BJ (cell line): Measurements from ENCODE around the gene ST3GAL4. TPM values are rescaled to one million over a fixed set of nuclear protein-coding genes. Genes with fewer than 3 reads are reported as not detected.
A peak's percentile ranks its signal among the peaks of the same experiment; 100 is the strongest.

Source experiments
- CTCF ChIA-PET: fragments of 350-600 bp; formaldehyde crosslinking; extraction: SDS; loops from one replicate; lab custom pipeline; 2021; ENCODE audit warnings: antibody characterized with exemption, inconsistent platforms; lab: Yijun Ruan, JAX
- POLR2A ChIA-PET: fragments of 300-600 bp; sonication (Branson Sonifier 250); formaldehyde crosslinking; extraction: SDS; loops from one replicate; lab custom pipeline; 2021; ENCODE audit warnings: antibody characterized with exemption; lab: Charles Lee
- DNase-seq: peaks from one replicate; pipeline ENCODE4 v3.0.0-alpha.2; 2011; ENCODE audit warnings: low read depth
- H3K27me3 ChIP-seq: 2 replicates; pipeline ENCODE4 v1.6.0; 2011; ENCODE audit warnings: low read length; ENCODE audit not compliant: control insufficient read depth, insufficient read depth
- H3K36me3 ChIP-seq: 2 replicates; pipeline ENCODE4 v1.5.1; 2011; ENCODE audit warnings: low read length; ENCODE audit not compliant: control insufficient read depth, insufficient read depth
- H3K4me3 ChIP-seq: 2 replicates; pipeline ENCODE4 v1.5.1; 2011; ENCODE audit warnings: low read depth, mild to moderate bottlenecking, control low read depth, low read length
- CTCF ChIP-seq: IDR thresholded peaks from 2 replicates; pipeline ENCODE4 v1.5.1; 2011; ENCODE audit warnings: low read depth, mild to moderate bottlenecking, control low read depth, inconsistent platforms, low read length, moderate library complexity; ENCODE audit not compliant: insufficient read depth
- polyA plus RNA-seq: library from polyadenylated mRNA; depleted of rRNA; stranded (reverse); fragments of >200 nt; gene quantifications from 2 replicates; pipeline ENCODE4 v1.2.3, GENCODE V29; 2011

Gene ST3GAL4
- polyA plus RNA-seq, 1 experiment: 31.8 TPM

GRCh38 chr11:126440792-126441514, 85.5 kb downstream of the ST3GAL4 start:
- H3K4me3 ChIP-seq: no peak overlapping the region
- H3K36me3 ChIP-seq: no peaks in the 10 kb centered on the region; the same call in 1 of the 2 replicates
- peak; percentile 90 for TF ChIP-seq CTCF
- ChIA-PET POLR2A (no interaction called here), CTCF (interaction anchor here (0.7 to 5.0 kb wide), 23 partner anchors 9 to 905 kb away, joined by 3 to 57 read pairs (median 4); no protein-coding TSS in a partner anchor)
- H3K27me3 ChIP-seq: no peaks in the 10 kb centered on the region
- no peak for DNase-seq

GRCh38 chr11:126443120-126443519, 87.6 kb downstream of the ST3GAL4 start:
- no peak for TF ChIP-seq CTCF
- no peak overlapping the region for H3K4me3 ChIP-seq
- DNase-seq: no peak
- H3K36me3 ChIP-seq: no peaks in the 10 kb centered on the region
- CTCF ChIA-PET: interaction anchor here (1.0 to 4.9 kb wide), 5 partner anchors 12 to 903 kb away, joined by 3 to 57 read pairs (median 5); no protein-coding TSS in a partner anchor
- POLR2A ChIA-PET: no interaction called here
- H3K27me3 ChIP-seq: no peaks in the 10 kb centered on the region

GRCh38 chr11:126444072-126444471, 88.6 kb downstream of the ST3GAL4 start:
- Histone ChIP-seq H3K4me3 (no peak overlapping the region), H3K27me3 (no peaks in the 10 kb centered on the region), H3K36me3 (no peaks in the 10 kb centered on the region)
- TF ChIP-seq CTCF: no peak
- POLR2A ChIA-PET: no interaction called here
- no peak for DNase-seq
- CTCF ChIA-PET: interaction anchor here (0.9 to 4.9 kb wide), 5 partner anchors 9 to 902 kb away, joined by 3 to 57 read pairs (median 4); no protein-coding TSS in a partner anchor

- Histone ChIP-seq H3K36me3 (no peaks in the 10 kb centered on the region), H3K4me3 (no peak overlapping the region), H3K27me3 (no peaks in the 10 kb centered on the region)
- TF ChIP-seq CTCF: no peak
- POLR2A ChIA-PET: no interaction called here
- no peak for DNase-seq
- CTCF ChIA-PET: interaction anchor here (1.6 kb wide), 1 partner anchor 34 kb away, joined by 6 read pairs; no protein-coding TSS in a partner anchor
These were observed 91.1 kb downstream of the ST3GAL4 start for GRCh38 chr11:126446581-126446980.

GRCh38 chr11:126450198-126450597, 94.7 kb downstream of the ST3GAL4 start:
- TF ChIP-seq CTCF: no peak
- ChIA-PET CTCF (no interaction called here), POLR2A (no interaction called here)
- H3K36me3 ChIP-seq: no peaks in the 10 kb centered on the region; the same call in 1 of the 2 replicates
- H3K27me3 ChIP-seq: no peaks in the 10 kb centered on the region
- H3K4me3 ChIP-seq: no peak overlapping the region
- DNase-seq: no peak
